Nephron progenitor cell (in vitro differentiated cells): ENCODE results near the gene SRSF8.

Experiments used
- DNase-seq: peaks from one replicate; pipeline ENCODE4 v3.0.0; 2021
- H3K27ac Mint-ChIP-seq: 2 replicates; pipeline ENCODE4 v1.8.0; 2021; ENCODE audit warnings: mild to moderate bottlenecking, moderate library complexity, mixed read lengths
- H3K27me3 Mint-ChIP-seq: 2 replicates; pipeline ENCODE4 v1.8.0; 2021; ENCODE audit warnings: mild to moderate bottlenecking, low read depth, mixed read lengths; ENCODE audit not compliant: poor library complexity
- H3K36me3 Mint-ChIP-seq: 2 replicates; pipeline ENCODE4 v1.8.0; 2021; ENCODE audit warnings: low read depth, mixed read lengths
- H3K4me1 Mint-ChIP-seq: 2 replicates; pipeline ENCODE4 v1.8.0; 2021; ENCODE audit warnings: mixed read lengths
- H3K4me3 Mint-ChIP-seq: 2 replicates; pipeline ENCODE4 v1.8.0; 2021; ENCODE audit warnings: mild to moderate bottlenecking, moderate library complexity, mixed read lengths
- H3K9me3 Mint-ChIP-seq: 2 replicates; pipeline ENCODE4 v1.8.0; 2021; ENCODE audit warnings: mild to moderate bottlenecking, moderate library complexity, mixed read lengths
- CTCF ChIP-seq: fragments of 200-600 bp; sonication (generic); IDR thresholded peaks from 2 replicates; pipeline ENCODE4 v1.5.0; 2021; ENCODE audit warnings: antibody characterized with exemption

SRSF8 gene

GRCh38 chr11:95074792-95075563 is 8.3 kb downstream of the SRSF8 start:
- Mint-ChIP-seq H3K4me1 (peaks cover 8% of the 10 kb centered on the region), H3K9me3 (no peaks in the 10 kb centered on the region), H3K27ac (no peak overlapping the region), H3K36me3 (peaks cover 6% of the 10 kb centered on the region), H3K27me3 (peaks cover 25% of the 10 kb centered on the region), H3K4me3 (no peak overlapping the region)
- no peak for TF ChIP-seq CTCF
- DNase-seq, result no peak

- H3K27ac Mint-ChIP-seq, result no peak overlapping the region
- H3K4me1 Mint-ChIP-seq, result peaks cover 14% of the 10 kb centered on the region
- peaks cover 25% of the 10 kb centered on the region for H3K27me3 Mint-ChIP-seq
- TF ChIP-seq CTCF, result no peak
- no peaks in the 10 kb centered on the region for H3K36me3 Mint-ChIP-seq
- no peaks in the 10 kb centered on the region for H3K9me3 Mint-ChIP-seq
- DNase-seq, result no peak
- H3K4me3 Mint-ChIP-seq, result no peak overlapping the region
Observed at GRCh38 chr11:95076416-95076815, 9.7 kb downstream of the SRSF8 start.

GRCh38 chr11:95076981-95077380 is 10.3 kb downstream of the SRSF8 start:
- Mint-ChIP-seq H3K4me3 (no peak overlapping the region), H3K4me1 (peaks cover 20% of the 10 kb centered on the region), H3K27me3 (peaks cover 25% of the 10 kb centered on the region), H3K27ac (no peak overlapping the region), H3K36me3 (no peaks in the 10 kb centered on the region), H3K9me3 (no peaks in the 10 kb centered on the region)
- no peak for TF ChIP-seq CTCF
- DNase-seq, result no peak

- no peak overlapping the region for H3K4me3 Mint-ChIP-seq
- no peak overlapping the region for H3K27ac Mint-ChIP-seq
- no peaks in the 10 kb centered on the region for H3K9me3 Mint-ChIP-seq
- no peaks in the 10 kb centered on the region for H3K36me3 Mint-ChIP-seq
- H3K4me1 Mint-ChIP-seq, result peaks cover 20% of the 10 kb centered on the region
- no peak for DNase-seq
- peaks cover 25% of the 10 kb centered on the region for H3K27me3 Mint-ChIP-seq
- TF ChIP-seq CTCF, result no peak
Observed at GRCh38 chr11:95078526-95078925, 11.8 kb downstream of the SRSF8 start.

GRCh38 chr11:95081010-95081409 is 14.3 kb downstream of the SRSF8 start:
- Mint-ChIP-seq H3K9me3 (no peaks in the 10 kb centered on the region), H3K4me1 (peaks cover 38% of the 10 kb centered on the region)

More at GRCh38 chr11:95081010-95081409, 14.3 kb downstream of the SRSF8 start:
- DNase-seq, result no peak
- no peak for TF ChIP-seq CTCF
- Mint-ChIP-seq H3K4me3 (no peak overlapping the region), H3K27me3 (peaks cover 12% of the 10 kb centered on the region), H3K36me3 (no peaks in the 10 kb centered on the region), H3K27ac (no peak overlapping the region)
